Ovary (tissue), 3 donors: ENCODE data around the gene PKP2.

Experiments
- CTCF ChIP-seq, 3 donors: fragments of 450-650 bp in 2 of 3; fragments of 200-600 bp in 1 of 3; IDR thresholded peaks; one replicate each; pipeline versions ENCODE4 v1.5.1 to v1.8.0; 2016 to 2022; ENCODE audit warnings: antibody characterized with exemption in 3 of 3, mild to moderate bottlenecking in 1 of 3
- POLR2A ChIP-seq: fragments of 450-650 bp; IDR thresholded peaks from one replicate; pipeline ENCODE4 v1.6.1; 2017; ENCODE audit warnings: antibody characterized with exemption, mild to moderate bottlenecking, moderate library complexity
- donor health status: DM: no; HTN: no; CAD: no.

GRCh38 chr12:32753605-32754004, 143.0 kb downstream of the PKP2 start:
- TF ChIP-seq POLR2A (no peak), CTCF (IDR thresholded peaks at IDR 0.05) (no peak)
